ENCODE results near the gene DDX51. TPM values are rescaled to one million over a fixed set of nuclear protein-coding genes. Genes with fewer than 3 reads are reported as not detected.

DDX51 gene
- total RNA-seq, 1 donor from 2014 or later = 10.2 TPM

GRCh38 chr12:132159555-132160003 is 15.5 kb upstream of the DDX51 start:
- H2AFZ ChIP-seq (ENCODE audit: low read depth, low read length) = no peak overlapping the region
- peaks cover 52% of the 10 kb centered on the region for H4K20me1 ChIP-seq (ENCODE audit: insufficient read depth, low read length)
- peaks cover 27% of the 10 kb centered on the region for H3K9me3 ChIP-seq (ENCODE audit: insufficient read depth, low read depth, low read length)
- H3K36me3 ChIP-seq (ENCODE audit: insufficient read depth, low read length) = peaks cover 15% of the 10 kb centered on the region
- no peaks in the 10 kb centered on the region for H3K27me3 ChIP-seq (ENCODE audit: insufficient read depth, low read length)
- no peak overlapping the region for H3K27ac ChIP-seq (ENCODE audit: low read depth, low read length)
- H3K4me2 ChIP-seq (ENCODE audit: low read length) = no peak overlapping the region
- H3K9ac ChIP-seq (ENCODE audit: low read length) = no peak overlapping the region
- TF ChIP-seq EZH2 (IDR thresholded peaks at IDR 0.05; ENCODE audit: insufficient read depth, low read length) = no peak
- TF ChIP-seq CTCF (IDR thresholded peaks at IDR 0.05; ENCODE audit: insufficient read depth, low read depth, low read length) = no peak
- Mint-ChIP-seq H3K27me3 (ENCODE audit: low read depth, unreplicated experiment) (peaks cover 17% of the 10 kb centered on the region), H3K27ac (ENCODE audit: unreplicated experiment) (no peak overlapping the region), H3K36me3 (ENCODE audit: low read depth, unreplicated experiment) (peaks cover 3% of the 10 kb centered on the region), H3K9me3 (ENCODE audit: unreplicated experiment) (peaks cover 2% of the 10 kb centered on the region), H3K4me3 (ENCODE audit: unreplicated experiment) (no peak overlapping the region), H3K4me1 (ENCODE audit: low read depth, unreplicated experiment) (no peaks in the 10 kb centered on the region)
- FAIRE-seq (no peak), DNase-seq (ENCODE audit: low read depth) (no peak)
- H3K4me3 ChIP-seq (ENCODE audit: insufficient read depth, low read depth, low read length) = no peak overlapping the region
- no peaks in the 10 kb centered on the region for H3K79me2 ChIP-seq (ENCODE audit: insufficient read depth, low read length)
- H3K4me1 ChIP-seq (ENCODE audit: insufficient read depth, low read length) = peaks cover 11% of the 10 kb centered on the region

- TF ChIP-seq EZH2 (IDR thresholded peaks at IDR 0.05; ENCODE audit: insufficient read depth, low read length) (no peak), CTCF (IDR thresholded peaks at IDR 0.05; ENCODE audit: insufficient read depth, low read depth, low read length) (no peak)
- Mint-ChIP-seq H3K36me3 (ENCODE audit: low read depth, unreplicated experiment) (peaks cover 3% of the 10 kb centered on the region), H3K27ac (ENCODE audit: unreplicated experiment) (no peak overlapping the region), H3K4me1 (ENCODE audit: low read depth, unreplicated experiment) (no peaks in the 10 kb centered on the region), H3K27me3 (ENCODE audit: low read depth, unreplicated experiment) (peaks cover 10% of the 10 kb centered on the region), H3K9me3 (ENCODE audit: unreplicated experiment) (peaks cover 2% of the 10 kb centered on the region), H3K4me3 (ENCODE audit: unreplicated experiment) (no peak overlapping the region)
- Histone ChIP-seq H3K4me3 (ENCODE audit: insufficient read depth, low read depth, low read length) (no peak overlapping the region), H3K4me2 (ENCODE audit: low read length) (no peak overlapping the region), H4K20me1 (ENCODE audit: insufficient read depth, low read length) (peaks cover 59% of the 10 kb centered on the region), H3K27ac (ENCODE audit: low read depth, low read length) (no peak overlapping the region), H2AFZ (ENCODE audit: low read depth, low read length) (no peak overlapping the region), H3K36me3 (ENCODE audit: insufficient read depth, low read length) (peaks cover 15% of the 10 kb centered on the region), H3K79me2 (ENCODE audit: insufficient read depth, low read length) (no peaks in the 10 kb centered on the region), H3K9ac (ENCODE audit: low read length) (no peak overlapping the region), H3K9me3 (ENCODE audit: insufficient read depth, low read depth, low read length) (peaks cover 27% of the 10 kb centered on the region), H3K27me3 (ENCODE audit: insufficient read depth, low read length) (no peaks in the 10 kb centered on the region), H3K4me1 (ENCODE audit: insufficient read depth, low read length) (peaks cover 11% of the 10 kb centered on the region)
- no peak for DNase-seq (ENCODE audit: low read depth)
- FAIRE-seq = no peak
Observed at GRCh38 chr12:132158677-132159554, 14.8 kb upstream of the DDX51 start.

Data from astrocyte (in vitro differentiated cells and primary cell).